HepG2 (cell line): ENCODE measurements around the gene VCPKMT. TPM values are rescaled to one million over a fixed set of nuclear protein-coding genes. Genes with fewer than 3 reads are reported as not detected.

ENCODE experiments used
- CC2D1A ChIP-seq: sonication (generic); formaldehyde crosslinking; IDR thresholded peaks from 2 replicates; pipeline ENCODE4 v1.8.1; 2023; ENCODE audit warnings: mild to moderate bottlenecking, missing genetic modification reagents
- HIC2 ChIP-seq: sonication (generic); formaldehyde crosslinking; IDR thresholded peaks from 2 replicates; pipeline ENCODE4 v1.9.0; 2022; ENCODE audit warnings: low read depth, missing genetic modification reagents
- HMG20A ChIP-seq: IDR thresholded peaks from 2 replicates; pipeline ENCODE4 v1.6.1; 2016; ENCODE audit warnings: borderline replicate concordance
- HMGA1 ChIP-seq: sonication (generic); formaldehyde crosslinking; conservative IDR thresholded peaks from 2 replicates; pipeline ENCODE4 v1.4.0; 2020; ENCODE audit warnings: missing genetic modification reagents
- IKZF5 ChIP-seq: IDR thresholded peaks from 2 replicates; pipeline ENCODE4 v1.6.1; 2018; ENCODE audit warnings: missing genetic modification reagents, mild to moderate bottlenecking, missing compliant biosample characterization
- KAT8 ChIP-seq: IDR thresholded peaks from 2 replicates; pipeline ENCODE4 v1.6.1; 2016; ENCODE audit warnings: missing genetic modification reagents, missing compliant biosample characterization
- KDM6A ChIP-seq: IDR thresholded peaks from 2 replicates; pipeline ENCODE4 v1.6.1; 2016; ENCODE audit warnings: low read depth
- MIER2 ChIP-seq: IDR thresholded peaks from 2 replicates; pipeline ENCODE4 v1.6.1; 2016; ENCODE audit warnings: missing biosample characterization, missing genetic modification reagents
- MIXL1 ChIP-seq: IDR thresholded peaks from 2 replicates; pipeline ENCODE4 v1.6.1; 2016
- MXD1 ChIP-seq: sonication (generic); formaldehyde crosslinking; IDR thresholded peaks from 2 replicates; pipeline ENCODE4 v1.4.0; 2020; ENCODE audit warnings: mild to moderate bottlenecking, missing genetic modification reagents
- NFE2 ChIP-seq: sonication (generic); formaldehyde crosslinking; IDR thresholded peaks from 2 replicates; pipeline ENCODE4 v1.4.0; 2020; ENCODE audit warnings: missing genetic modification reagents
- NONO ChIP-seq, 2 experiments: fragments of 450-650 bp in 1 of 2; sonication (generic) in 1 of 2; formaldehyde crosslinking in 1 of 2; IDR thresholded peaks in 1 of 2; conservative IDR thresholded peaks in 1 of 2; 2 replicates each; pipeline versions ENCODE4 v1.6.1 to v1.8.0; 2017 to 2022; ENCODE audit warnings: mild to moderate bottlenecking in 1 of 2, missing genetic modification reagents in 1 of 2, moderate library complexity in 1 of 2
- PAF1 ChIP-seq: IDR thresholded peaks from 2 replicates; pipeline ENCODE4 v1.6.1; 2016; ENCODE audit warnings: missing genetic modification reagents, missing compliant biosample characterization
- SIN3B ChIP-seq: fragments of 150-350 bp; IDR thresholded peaks from 2 replicates; pipeline ENCODE4 v1.6.1; 2014; ENCODE audit warnings: low read length
- STAG1 ChIP-seq: sonication (generic); formaldehyde crosslinking; IDR thresholded peaks from 2 replicates; pipeline ENCODE4 v1.4.0; 2020; ENCODE audit warnings: missing genetic modification reagents
- TARDBP ChIP-seq: sonication (generic); formaldehyde crosslinking; IDR thresholded peaks from 2 replicates; pipeline ENCODE4 v1.8.0; 2022; ENCODE audit warnings: mild to moderate bottlenecking, missing genetic modification reagents
- TRIM24 ChIP-seq: sonication (generic); formaldehyde crosslinking; IDR thresholded peaks from 2 replicates; pipeline ENCODE4 v1.8.0; 2022; ENCODE audit warnings: mild to moderate bottlenecking, missing genetic modification reagents
- ZKSCAN1 ChIP-seq: fragments of 150-350 bp; IDR thresholded peaks from 2 replicates; pipeline ENCODE4 v1.6.1; 2014; ENCODE audit warnings: low read length
- ZNF251 ChIP-seq: sonication (generic); formaldehyde crosslinking; IDR thresholded peaks from 2 replicates; pipeline ENCODE4 v1.9.0; 2021; ENCODE audit warnings: mild to moderate bottlenecking, missing genetic modification reagents
- ZNF615 ChIP-seq: sonication (generic); formaldehyde crosslinking; IDR thresholded peaks from 2 replicates; pipeline ENCODE4 v1.5.0; 2020; ENCODE audit warnings: mild to moderate bottlenecking, missing genetic modification reagents, borderline replicate concordance
- ZNF839 ChIP-seq: sonication (generic); formaldehyde crosslinking; IDR thresholded peaks from 2 replicates; pipeline ENCODE4 v1.4.0; 2020; ENCODE audit warnings: missing genetic modification reagents, mild to moderate bottlenecking, borderline replicate concordance
- ZSCAN30 ChIP-seq: sonication (generic); formaldehyde crosslinking; IDR thresholded peaks from 2 replicates; pipeline ENCODE4 v1.5.0; 2020; ENCODE audit warnings: mild to moderate bottlenecking, missing genetic modification reagents
- ZUFSP ChIP-seq: sonication (generic); formaldehyde crosslinking; IDR thresholded peaks from 2 replicates; pipeline ENCODE4 v1.9.0; 2021; ENCODE audit warnings: missing genetic modification reagents, mild to moderate bottlenecking, borderline replicate concordance
- polyA plus RNA-seq, 8 experiments: library from polyadenylated mRNA; depleted of rRNA in 3 of 8; stranded (reverse) in 7 of 8; unstranded in 1 of 8; fragments of >200 nt; fragmentation: Illumina TruSeq in 4 of 8; extraction: Trizol in 4 of 8; gene quantifications; 2 replicates each; pipeline versions ENCODE4 v1.2.1 to v1.2.3, GENCODE V29; 2011 to 2016; ENCODE audit warnings: low read depth in 4 of 8, missing spikeins in 1 of 8, mixed read lengths in 1 of 8; ENCODE audit not compliant: insufficient read depth in 1 of 8
- total RNA-seq, 5 experiments: library from RNA; depleted of rRNA; stranded (reverse); fragments of >200 nt; fragmentation: Illumina TruSeq; extraction: Trizol; gene quantifications; 2 replicates each; pipeline ENCODE4 v1.2.3, GENCODE V29; 2016; ENCODE audit warnings: low read depth in 1 of 5
- TF ChIP-seq, protein P1 (sequence below): sonication (generic); formaldehyde crosslinking; IDR thresholded peaks from 2 replicates; pipeline ENCODE4 v1.5.1; 2020; ENCODE audit warnings: mild to moderate bottlenecking, moderate library complexity, missing genetic modification reagents

VCPKMT gene
- total and polyA plus RNA-seq, 2 of the 13 experiments (the other 11 are each of a cell fraction or from before 2014, with no cell fraction given) = 3.9 to 5.4 TPM

- no peak for TF ChIP-seq ZNF839 (CRISPR knock-in tag)
- no peak for TF ChIP-seq HIC2 (CRISPR knock-in tag)
- TF ChIP-seq NONO (IDR thresholded peaks at IDR 0.05) = no peak
- no peak for TF ChIP-seq NONO (CRISPR knock-in tag; conservative IDR thresholded peaks at IDR 0.05)
- TF ChIP-seq IKZF5 (CRISPR knock-in tag) = no peak
- peak; percentile 37; the same call in 1 of the 2 replicates for TF ChIP-seq KAT8 (CRISPR knock-in tag)
- TF ChIP-seq ZUFSP = no peak
- TF ChIP-seq MIER2 = no peak
- TF ChIP-seq ZKSCAN1 = no peak
- no peak for TF ChIP-seq MXD1 (CRISPR knock-in tag)
- no peak for TF ChIP-seq MIXL1 (CRISPR knock-in tag)
- no peak for TF ChIP-seq TARDBP (CRISPR knock-in tag)
- TF ChIP-seq HMG20A (CRISPR knock-in tag) = peak; percentile 57; the same call in 1 of the 2 replicates
- TF ChIP-seq ZNF251 (CRISPR knock-in tag) = no peak
- no peak for TF ChIP-seq TRIM24 (CRISPR knock-in tag)
- no peak for TF ChIP-seq KDM6A (CRISPR knock-in tag)
- peak; percentile 21; the same call in 1 of the 2 replicates for TF ChIP-seq STAG1 (CRISPR knock-in tag)
- TF ChIP-seq PAF1 = no peak
- no peak for TF ChIP-seq CC2D1A (CRISPR knock-in tag)
- no peak for TF ChIP-seq SIN3B
- no peak for TF ChIP-seq ZNF615 (CRISPR knock-in tag)
- no peak for TF ChIP-seq HMGA1 (CRISPR knock-in tag)
- no peak for TF ChIP-seq NFE2 (CRISPR knock-in tag)
- no peak for TF ChIP-seq ZSCAN30 (CRISPR knock-in tag)
- TF ChIP-seq, protein P1, sequence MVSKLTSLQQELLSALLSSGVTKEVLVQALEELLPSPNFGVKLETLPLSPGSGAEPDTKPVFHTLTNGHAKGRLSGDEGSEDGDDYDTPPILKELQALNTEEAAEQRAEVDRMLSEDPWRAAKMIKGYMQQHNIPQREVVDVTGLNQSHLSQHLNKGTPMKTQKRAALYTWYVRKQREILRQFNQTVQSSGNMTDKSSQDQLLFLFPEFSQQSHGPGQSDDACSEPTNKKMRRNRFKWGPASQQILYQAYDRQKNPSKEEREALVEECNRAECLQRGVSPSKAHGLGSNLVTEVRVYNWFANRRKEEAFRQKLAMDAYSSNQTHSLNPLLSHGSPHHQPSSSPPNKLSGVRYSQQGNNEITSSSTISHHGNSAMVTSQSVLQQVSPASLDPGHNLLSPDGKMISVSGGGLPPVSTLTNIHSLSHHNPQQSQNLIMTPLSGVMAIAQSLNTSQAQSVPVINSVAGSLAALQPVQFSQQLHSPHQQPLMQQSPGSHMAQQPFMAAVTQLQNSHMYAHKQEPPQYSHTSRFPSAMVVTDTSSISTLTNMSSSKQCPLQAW (CRISPR knock-in tag) = no peak; the same call in none of the 2 replicates
Observed at GRCh38 chr14:50067723-50068495, 48.5 kb downstream of the VCPKMT start (continued).
